Testis (tissue), 2 donors: ENCODE results near the gene NOXRED1.

Experiments
- CTCF ChIP-seq, 3 experiments: fragments of 450-650 bp in 2 of 3; fragments of 200-600 bp in 1 of 3; sonication (generic) in 1 of 3; IDR thresholded peaks; one replicate each; pipeline ENCODE4 v1.5.1; 2016 to 2019; ENCODE audit warnings: antibody characterized with exemption in 3 of 3, mild to moderate bottlenecking in 2 of 3, moderate library complexity in 1 of 3
- POLR2A ChIP-seq: fragments of 450-650 bp; IDR thresholded peaks from one replicate; pipeline ENCODE4 v1.6.1; 2017; ENCODE audit warnings: antibody characterized with exemption, mild to moderate bottlenecking, moderate library complexity

- TF ChIP-seq CTCF (IDR thresholded peaks at IDR 0.05), result no peak
- no peak for TF ChIP-seq POLR2A
Observed at GRCh38 chr14:77436042-77436441, 12.7 kb upstream of the NOXRED1 start.
